ENCODE results near the gene EGLN1.
"Not testable (repeated sequence)": the region's sequence is repeated elsewhere in the genome, so short reads cannot be mapped to it uniquely, and the experiment has no call there.

Gene EGLN1

GRCh38 chr1:231421971-231422797 is at the start of gene EGLN1:
EGLN1 (minus strand) TSS chr1:231422287; CDS start chr1:231421888, 399 bp downstream.
- peak; percentile 83 for DNase-seq

- DNase-seq: not testable (repeated sequence)
These were observed 49.4 kb upstream of the EGLN1 start for GRCh38 chr1:231471500-231471899.

- DNase-seq: not testable (repeated sequence)
These were observed 48.9 kb upstream of the EGLN1 start for GRCh38 chr1:231471027-231471426.

GRCh38 chr1:231467986-231468385 is 45.9 kb upstream of the EGLN1 start:
- no peak for DNase-seq

GRCh38 chr1:231465051-231465450 is 43.0 kb upstream of the EGLN1 start:
- no peak for DNase-seq

- no peak for DNase-seq
These were observed 41.5 kb upstream of the EGLN1 start for GRCh38 chr1:231463541-231463940.

GRCh38 chr1:231460614-231461013 is 38.5 kb upstream of the EGLN1 start:
- DNase-seq: no peak

GRCh38 chr1:231459438-231459837 is 37.4 kb upstream of the EGLN1 start:
- not testable (repeated sequence) for DNase-seq

GRCh38 chr1:231457956-231458355 is 35.9 kb upstream of the EGLN1 start:
- not testable (repeated sequence) for DNase-seq

- DNase-seq: not testable (repeated sequence)
These were observed 32.0 kb upstream of the EGLN1 start for GRCh38 chr1:231454133-231454532.

GRCh38 chr1:231446138-231446537 is 24.1 kb upstream of the EGLN1 start:
- DNase-seq: no peak

GRCh38 chr1:231444059-231444458 is 22.0 kb upstream of the EGLN1 start:
- DNase-seq: no peak

- no peak for DNase-seq
These were observed 21.3 kb upstream of the EGLN1 start for GRCh38 chr1:231443363-231443762.

GRCh38 chr1:231442735-231443134 is 20.6 kb upstream of the EGLN1 start:
- no peak for DNase-seq

GRCh38 chr1:231432996-231433395 is 10.9 kb upstream of the EGLN1 start:
- DNase-seq: no peak

- DNase-seq: no peak
These were observed 9.8 kb upstream of the EGLN1 start for GRCh38 chr1:231431665-231432415.

GRCh38 chr1:231430678-231431352 is 8.7 kb upstream of the EGLN1 start:
- DNase-seq: not testable (repeated sequence)

- DNase-seq: no peak
These were observed 6.3 kb upstream of the EGLN1 start for GRCh38 chr1:231428377-231428776.

GRCh38 chr1:231424950-231425805 is 3.1 kb upstream of the EGLN1 start:
- no peak for DNase-seq

- DNase-seq: no peak
These were observed 1.6 kb upstream of the EGLN1 start for GRCh38 chr1:231423648-231424047.

GRCh38 chr1:231422798-231423309 is 767 bp upstream of the EGLN1 start:
- no peak for DNase-seq

GRCh38 chr1:231421546-231421970 is 529 bp downstream of the EGLN1 start:
- peak; percentile 46 for DNase-seq
